Stimulated activated CD8-positive, alpha-beta memory T cell treated with anti-CD3 and anti-CD28 coated beads, Interleukin-7, amount 100 ng/mL, for 4 hours (primary cell): ENCODE data around the gene CAPSL.
"Not testable (repeated sequence)": the region's sequence is repeated elsewhere in the genome, so short reads cannot be mapped to it uniquely, and the experiment has no call there.

Experiments
- DNase-seq, 2 donors: peaks; one replicate each; pipeline ENCODE4 v3.0.0-alpha.2; 2020; ENCODE audit warnings: low read depth in 2 of 2

The CAPSL gene

DNA sequence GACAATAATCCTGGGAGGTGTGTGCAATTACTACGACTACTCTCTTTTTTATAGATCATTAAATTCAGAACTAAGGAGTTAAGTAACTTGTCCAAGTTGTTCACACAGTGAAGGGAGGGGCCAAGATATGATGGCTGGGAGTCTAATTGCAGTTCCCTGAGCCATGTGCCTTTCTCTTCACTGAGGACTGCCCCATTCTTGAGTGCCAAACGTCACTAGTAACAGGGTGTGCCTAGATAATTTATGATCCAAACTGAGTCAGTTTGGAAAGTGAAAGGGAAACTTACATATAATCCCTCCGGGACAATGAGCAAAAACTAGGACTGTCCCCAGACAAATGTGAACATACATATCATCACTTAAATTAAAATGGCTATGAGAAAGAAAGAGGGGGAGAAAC, 61.5 kb downstream of the CAPSL start:
- no peak for DNase-seq

DNA sequence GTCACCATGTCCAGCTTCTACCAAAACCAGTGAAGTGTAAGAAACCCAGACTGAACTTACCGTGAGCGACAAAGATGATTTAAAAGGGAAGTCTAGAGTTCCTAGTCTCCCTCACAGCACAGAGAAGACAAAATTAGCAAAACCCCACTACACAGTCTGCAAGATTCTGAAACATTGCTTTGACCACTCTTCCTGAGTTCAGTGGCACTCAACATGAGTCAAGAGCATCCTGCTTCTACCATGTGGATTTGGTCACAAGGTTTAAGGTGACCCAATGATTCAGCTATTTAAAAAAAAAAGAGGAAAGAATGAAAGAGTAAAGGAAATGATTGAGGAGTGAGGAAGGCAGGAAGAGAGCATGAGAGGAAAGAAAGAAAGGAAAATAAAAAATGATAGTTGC, 62.0 kb downstream of the CAPSL start:
- no peak for DNase-seq

DNA sequence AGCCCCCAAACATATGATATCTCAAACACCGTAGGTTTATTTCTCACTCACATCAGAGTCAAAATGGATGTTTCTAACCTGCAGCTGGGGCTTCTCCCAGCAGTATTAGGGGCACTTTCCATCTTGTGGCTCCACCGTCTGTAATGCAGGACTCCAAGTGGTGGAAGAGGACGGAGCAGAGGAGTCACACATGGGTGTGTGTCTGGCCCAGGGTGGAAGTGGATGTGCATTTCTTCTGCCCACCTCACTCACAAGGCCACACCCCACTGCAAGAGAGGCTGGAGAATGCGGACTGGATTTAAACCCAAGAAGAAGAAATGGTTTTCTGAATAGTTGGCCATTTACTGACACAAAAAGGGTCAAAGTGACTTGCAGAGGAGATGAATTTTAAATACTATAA, 67.8 kb downstream of the CAPSL start:
- no peak for DNase-seq

DNA sequence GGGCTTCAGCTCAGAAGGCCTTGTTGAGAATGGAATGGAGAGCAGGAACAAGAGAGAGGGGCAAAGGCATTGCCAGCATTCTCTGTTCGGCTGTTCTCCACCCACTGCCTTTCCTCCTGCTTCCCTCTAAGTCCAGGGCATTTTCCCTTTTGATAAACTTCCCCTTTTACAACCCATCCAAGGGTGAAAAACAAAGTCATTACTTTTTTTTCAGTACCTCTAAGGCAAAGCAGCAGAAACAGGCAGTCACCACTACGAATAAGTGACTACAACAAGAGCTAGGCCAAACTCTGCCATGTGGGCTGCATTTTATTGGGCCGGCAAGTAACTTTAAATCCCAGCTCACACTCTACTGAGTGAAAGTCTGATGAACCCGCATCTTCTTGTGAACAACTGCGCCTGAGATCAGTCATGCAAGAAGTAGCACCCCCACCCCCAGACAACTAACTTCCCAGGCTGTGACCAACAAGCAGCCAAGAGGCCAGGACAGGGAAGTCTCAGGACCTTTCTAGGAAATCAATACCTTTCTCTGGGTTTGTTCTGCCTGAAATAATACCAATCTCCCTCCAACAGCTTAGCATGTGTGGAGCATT, 68.6 kb downstream of the CAPSL start:
- DNase-seq = no peak

DNA sequence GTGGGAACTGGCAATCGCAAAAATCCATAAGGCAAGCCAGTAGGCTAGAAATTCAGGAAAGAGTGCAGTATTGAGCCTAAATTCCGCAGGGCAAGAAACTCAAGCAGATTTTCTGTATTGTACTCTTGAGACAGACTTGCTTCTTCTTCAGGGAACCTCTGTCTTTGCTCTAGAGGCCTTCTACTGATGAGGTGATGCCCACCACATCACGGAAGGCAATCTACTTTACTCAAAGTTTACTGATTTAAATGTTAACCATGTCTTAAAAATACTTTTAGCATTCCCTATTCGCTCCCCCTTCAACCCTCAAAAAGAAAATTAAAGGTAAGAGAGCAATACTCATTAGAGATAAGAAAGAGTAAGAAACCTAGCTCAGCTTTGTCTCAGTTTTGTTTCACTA, 70.4 kb downstream of the CAPSL start:
- DNase-seq = no peak

DNA sequence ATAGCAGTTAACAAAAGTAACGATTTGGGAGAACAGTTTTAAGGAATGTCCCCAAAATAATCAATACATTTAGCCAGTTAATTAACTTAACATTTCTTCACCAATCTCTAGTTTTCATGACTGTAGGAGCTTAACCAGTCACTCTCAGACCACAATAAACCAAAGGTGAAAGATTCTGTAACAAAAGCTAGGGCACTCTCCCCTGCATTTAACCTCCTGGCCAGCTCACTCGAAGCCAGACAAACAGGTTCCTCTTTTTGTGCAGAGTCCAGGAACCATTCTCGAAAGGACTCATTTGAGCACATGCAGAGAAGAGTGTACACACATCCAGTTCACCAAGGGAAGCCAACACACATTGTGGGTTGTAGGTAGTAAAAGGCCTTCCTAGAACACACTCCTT, 75.3 kb downstream of the CAPSL start:
- DNase-seq = no peak

DNA sequence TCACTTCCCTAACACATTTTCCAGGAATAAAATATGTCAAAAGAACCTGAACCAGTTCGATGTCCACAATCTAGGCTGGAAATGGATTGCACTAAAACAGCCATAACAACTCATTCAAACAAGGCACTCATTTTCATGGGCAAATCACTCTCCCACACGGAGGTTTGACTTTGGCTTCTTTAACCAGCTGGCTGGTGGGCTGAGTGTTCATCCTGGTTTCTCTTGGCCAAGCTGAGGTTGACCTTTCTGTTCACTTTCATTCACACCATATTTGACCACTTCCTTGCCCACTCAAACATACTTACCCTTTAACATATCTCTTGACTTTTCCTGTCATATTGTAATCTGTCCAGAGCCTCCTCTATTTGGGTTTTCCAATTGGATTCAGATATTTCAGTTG, 76.3 kb downstream of the CAPSL start:
- DNase-seq = no peak

DNA sequence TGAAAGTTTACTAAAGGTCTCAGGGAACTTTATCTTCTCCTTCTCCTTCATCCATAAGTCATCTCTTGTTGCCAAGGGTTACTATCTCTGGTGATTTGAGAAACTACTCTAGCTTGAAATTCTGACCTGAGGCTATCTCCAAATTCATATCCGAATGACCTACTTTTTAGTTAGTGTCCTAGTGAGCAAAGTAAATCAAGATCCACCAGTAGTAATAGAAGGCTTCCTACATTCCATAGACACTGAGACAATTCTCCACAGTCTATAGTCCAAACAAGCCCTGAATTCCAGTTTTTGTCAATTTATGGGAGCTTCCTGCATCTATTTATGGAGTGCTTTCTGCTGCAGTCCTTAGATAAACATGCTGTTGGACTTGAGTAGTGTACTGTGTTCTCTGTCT, 76.7 kb downstream of the CAPSL start:
- DNase-seq = no peak

DNA sequence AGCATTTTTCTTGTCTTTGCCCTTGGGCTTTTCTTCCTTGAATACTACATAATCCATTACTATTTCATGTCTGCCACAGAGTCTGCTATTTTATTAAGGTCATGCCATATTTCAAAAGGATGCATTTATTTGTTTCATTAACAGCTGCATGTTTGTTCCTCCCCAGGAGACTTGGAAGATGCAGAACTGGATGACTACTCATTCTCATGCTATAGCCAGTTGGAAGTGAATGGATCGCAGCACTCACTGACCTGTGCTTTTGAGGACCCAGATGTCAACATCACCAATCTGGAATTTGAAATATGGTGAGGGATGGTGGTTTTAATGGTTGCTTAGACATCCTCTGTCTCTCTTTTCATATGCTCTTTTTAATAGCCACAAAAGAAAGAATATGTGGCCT, 77.7 kb downstream of the CAPSL start:
- DNase-seq = no peak

DNA sequence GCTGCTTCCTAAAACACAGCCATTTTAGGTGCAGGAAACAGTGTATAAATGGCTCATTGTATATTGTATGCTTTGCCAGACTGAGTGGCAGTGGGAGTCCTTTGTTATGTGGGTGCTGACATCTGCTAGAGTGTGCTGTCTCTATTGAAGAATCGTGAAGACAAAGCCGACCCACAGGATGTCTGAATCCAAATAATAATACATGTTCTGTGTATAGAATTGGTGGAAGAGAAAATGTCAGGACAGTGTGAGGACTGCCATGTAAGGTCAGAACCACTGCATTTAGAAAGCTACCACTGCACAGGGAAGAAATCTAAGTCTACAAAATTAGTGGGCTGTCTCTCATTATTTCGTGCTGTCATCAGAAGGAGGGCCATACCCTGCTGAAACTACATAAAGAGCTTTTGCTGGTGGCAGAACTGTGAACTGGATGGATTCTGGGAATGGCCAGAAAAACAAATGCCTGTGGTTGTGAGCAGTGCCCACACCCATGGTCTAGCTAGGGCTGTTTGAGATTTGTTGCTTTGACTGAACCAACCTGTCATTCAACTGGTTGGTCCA, 79.2 kb downstream of the CAPSL start:
- DNase-seq = no peak

DNA sequence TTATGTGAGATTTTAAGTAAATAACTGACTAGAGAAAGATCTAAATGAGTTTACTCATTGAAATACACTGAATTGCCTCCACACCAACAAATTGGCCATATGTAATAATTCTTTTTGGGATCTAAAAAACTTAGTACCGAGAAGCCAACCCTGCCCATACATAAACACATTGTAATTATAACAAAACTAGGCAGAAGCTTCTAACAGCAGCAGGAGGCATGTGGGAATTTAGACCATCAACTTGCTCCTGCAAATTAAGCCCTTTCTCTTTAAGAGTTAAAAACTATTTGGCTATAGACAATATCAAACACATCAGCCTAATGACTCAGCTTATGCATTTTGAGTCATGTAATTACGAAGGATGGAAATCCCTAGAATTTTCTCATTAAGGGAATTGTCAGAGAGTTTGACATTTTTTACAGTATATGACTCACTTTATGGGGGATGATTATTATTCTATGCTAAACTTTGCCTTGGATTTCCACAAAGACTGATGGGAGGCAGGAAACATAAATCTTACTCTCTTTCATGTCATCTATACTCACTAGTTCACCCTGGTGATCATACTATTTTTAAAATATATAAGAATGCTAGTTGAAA, 80.7 kb downstream of the CAPSL start:
- DNase-seq = no peak

DNA sequence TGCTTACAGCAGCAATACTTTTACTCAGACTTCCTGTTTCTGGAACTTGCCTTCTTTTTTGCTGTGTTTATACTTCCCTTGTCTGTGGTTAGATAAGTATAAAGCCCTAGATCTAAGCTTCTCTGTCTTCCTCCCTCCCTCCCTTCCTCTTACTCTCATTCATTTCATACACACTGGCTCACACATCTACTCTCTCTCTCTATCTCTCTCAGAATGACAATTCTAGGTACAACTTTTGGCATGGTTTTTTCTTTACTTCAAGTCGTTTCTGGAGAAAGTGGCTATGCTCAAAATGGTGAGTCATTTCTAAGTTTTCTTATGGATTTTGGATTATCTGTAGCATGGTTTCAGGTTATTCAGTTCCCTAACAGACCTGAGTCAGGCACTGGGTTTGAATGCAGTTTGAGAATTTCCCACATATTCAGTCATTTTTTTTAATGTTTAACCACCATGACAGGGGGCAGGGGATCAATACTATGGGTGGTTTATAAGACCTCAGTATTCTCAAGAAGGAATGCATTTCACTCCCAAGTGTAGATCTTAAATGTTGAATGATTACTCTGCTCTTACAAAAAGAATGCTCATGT, 81.6 kb downstream of the CAPSL start, which contains the start of gene IL7R:
Gene IL7R (plus strand): TSS at position 127 of the 587 bp plus-strand sequence. CDS start 87 bp downstream, at position 214.
- no peak for DNase-seq

DNA sequence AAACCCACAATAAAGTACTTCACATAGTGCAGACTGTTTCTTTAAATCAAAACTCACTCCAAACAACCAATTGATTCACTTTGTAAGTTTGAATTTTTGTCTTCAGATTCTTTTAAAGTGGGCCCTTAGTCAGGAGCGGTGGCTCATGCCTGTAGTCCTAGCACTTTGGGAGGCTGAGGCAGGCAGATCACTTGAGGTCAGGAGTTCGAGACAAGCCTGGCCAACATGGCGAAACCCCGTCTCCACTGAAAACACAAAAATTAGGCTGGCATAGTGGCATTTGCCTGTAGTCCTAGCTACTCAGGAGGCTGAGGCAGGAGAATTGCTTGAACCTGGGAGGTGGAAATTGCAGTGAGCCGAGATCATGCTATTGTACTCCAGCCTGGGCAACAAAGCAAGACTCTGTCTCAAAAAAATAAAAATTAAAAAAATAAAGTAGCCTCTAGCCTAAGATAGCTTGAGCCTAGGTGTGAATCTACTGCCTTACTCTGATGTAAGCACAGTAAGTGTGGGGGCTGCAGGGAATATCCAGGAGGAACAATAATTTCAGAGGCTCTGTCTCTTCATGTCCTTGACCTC, 82.1 kb downstream of the CAPSL start:
- DNase-seq = not testable (repeated sequence)

DNA sequence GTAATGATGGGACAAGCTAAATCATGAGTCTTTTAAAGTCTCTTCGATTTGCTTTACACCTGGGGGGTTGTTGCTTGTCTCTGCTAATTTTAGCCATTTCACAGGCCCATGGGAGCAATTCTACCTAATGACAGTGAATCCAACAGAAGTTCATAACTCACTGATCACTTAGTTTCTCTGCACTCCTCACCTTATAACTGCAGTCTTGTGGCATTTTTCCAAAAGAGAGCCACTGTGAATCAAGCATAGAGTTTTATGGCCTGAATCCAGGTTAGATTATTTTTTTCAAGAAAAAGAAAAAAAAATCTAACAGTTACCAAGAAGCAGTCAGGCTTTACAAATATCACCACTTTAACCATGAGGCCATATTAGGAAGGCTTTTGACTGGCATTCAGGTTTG, 83.2 kb downstream of the CAPSL start:
- no peak for DNase-seq
